B cell (primary cell): ENCODE measurements around the gene SLITRK1.

Experiments used
- CTCF ChIP-seq: fragments of 200-600 bp; IDR thresholded peaks from one replicate; pipeline ENCODE4 v1.8.0; 2022; ENCODE audit warnings: antibody characterized with exemption, mild to moderate bottlenecking
- EZH2 ChIP-seq: IDR thresholded peaks from 2 replicates; pipeline ENCODE4 v1.6.1; 2012; ENCODE audit warnings: borderline replicate concordance, low read depth, mild to moderate bottlenecking, moderate library complexity, low read length; ENCODE audit not compliant: insufficient read depth, poor library complexity, severe bottlenecking

GRCh38 chr13:83877651-83878355, 4.5 kb downstream of the SLITRK1 start:
- TF ChIP-seq EZH2 (no peak), CTCF (no peak)
